ENCODE measurements around the gene PCDHGA11.
"Not testable (repeated sequence)": the region's sequence is repeated elsewhere in the genome, so short reads cannot be mapped to it uniquely, and the experiment has no call there.

The PCDHGA11 gene

GRCh38 chr5:141432726-141433125, 11.9 kb downstream of the PCDHGA11 start:
- not testable (repeated sequence) for DNase-seq

GRCh38 chr5:141434006-141434405, 13.2 kb downstream of the PCDHGA11 start:
- no peak for DNase-seq

GRCh38 chr5:141437221-141437620, 16.4 kb downstream of the PCDHGA11 start:
- no peak for DNase-seq

- DNase-seq: no peak
Measured at GRCh38 chr5:141439411-141440141, 18.7 kb downstream of the PCDHGA11 start.

GRCh38 chr5:141440341-141440740, 19.5 kb downstream of the PCDHGA11 start:
- DNase-seq: no peak

GRCh38 chr5:141441571-141442170, 20.8 kb downstream of the PCDHGA11 start:
- no peak for DNase-seq

GRCh38 chr5:141465351-141465750, 44.5 kb downstream of the PCDHGA11 start:
- no peak for DNase-seq
